Nephron progenitor cell (in vitro differentiated cells): Measurements from ENCODE around the gene LOXHD1.

Experiments used
- DNase-seq: peaks from one replicate; pipeline ENCODE4 v3.0.0; 2021
- H3K27ac Mint-ChIP-seq: 2 replicates; pipeline ENCODE4 v1.8.0; 2021; ENCODE audit warnings: mild to moderate bottlenecking, moderate library complexity, mixed read lengths
- H3K27me3 Mint-ChIP-seq: 2 replicates; pipeline ENCODE4 v1.8.0; 2021; ENCODE audit warnings: mild to moderate bottlenecking, low read depth, mixed read lengths; ENCODE audit not compliant: poor library complexity
- H3K36me3 Mint-ChIP-seq: 2 replicates; pipeline ENCODE4 v1.8.0; 2021; ENCODE audit warnings: low read depth, mixed read lengths
- H3K4me1 Mint-ChIP-seq: 2 replicates; pipeline ENCODE4 v1.8.0; 2021; ENCODE audit warnings: mixed read lengths
- H3K4me3 Mint-ChIP-seq: 2 replicates; pipeline ENCODE4 v1.8.0; 2021; ENCODE audit warnings: mild to moderate bottlenecking, moderate library complexity, mixed read lengths
- H3K9me3 Mint-ChIP-seq: 2 replicates; pipeline ENCODE4 v1.8.0; 2021; ENCODE audit warnings: mild to moderate bottlenecking, moderate library complexity, mixed read lengths
- TF ChIP-seq, protein P1 (sequence below): fragments of 200-600 bp; sonication (generic); IDR thresholded peaks from 2 replicates; pipeline ENCODE4 v1.5.0; 2021; ENCODE audit warnings: antibody characterized with exemption

Gene LOXHD1

DNA sequence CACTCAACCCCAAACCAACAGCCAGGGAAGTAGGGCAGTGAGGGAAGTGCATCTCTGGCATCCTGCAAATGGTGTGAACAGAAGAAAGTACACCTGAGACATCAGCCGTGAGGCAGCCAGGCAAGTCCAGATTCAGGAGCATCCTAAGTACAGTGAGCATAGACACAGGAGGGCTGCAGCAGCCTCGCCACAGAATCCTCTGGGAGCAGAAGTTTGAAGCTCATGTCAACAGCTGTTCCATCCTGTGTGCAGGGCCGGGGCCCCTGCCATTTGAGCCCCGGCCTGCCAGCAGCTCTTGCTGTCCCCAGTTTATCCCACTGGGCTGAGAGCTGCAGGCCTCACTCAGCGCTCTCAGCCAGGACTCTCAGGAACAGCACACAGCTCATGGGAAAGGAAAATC is 14.5 kb downstream of the LOXHD1 start:
- Mint-ChIP-seq H3K4me1 (no peaks in the 10 kb centered on the region), H3K9me3 (no peaks in the 10 kb centered on the region), H3K4me3 (no peak overlapping the region), H3K27me3 (peaks cover 25% of the 10 kb centered on the region), H3K36me3 (no peaks in the 10 kb centered on the region), H3K27ac (no peak overlapping the region)
- TF ChIP-seq, protein P1, sequence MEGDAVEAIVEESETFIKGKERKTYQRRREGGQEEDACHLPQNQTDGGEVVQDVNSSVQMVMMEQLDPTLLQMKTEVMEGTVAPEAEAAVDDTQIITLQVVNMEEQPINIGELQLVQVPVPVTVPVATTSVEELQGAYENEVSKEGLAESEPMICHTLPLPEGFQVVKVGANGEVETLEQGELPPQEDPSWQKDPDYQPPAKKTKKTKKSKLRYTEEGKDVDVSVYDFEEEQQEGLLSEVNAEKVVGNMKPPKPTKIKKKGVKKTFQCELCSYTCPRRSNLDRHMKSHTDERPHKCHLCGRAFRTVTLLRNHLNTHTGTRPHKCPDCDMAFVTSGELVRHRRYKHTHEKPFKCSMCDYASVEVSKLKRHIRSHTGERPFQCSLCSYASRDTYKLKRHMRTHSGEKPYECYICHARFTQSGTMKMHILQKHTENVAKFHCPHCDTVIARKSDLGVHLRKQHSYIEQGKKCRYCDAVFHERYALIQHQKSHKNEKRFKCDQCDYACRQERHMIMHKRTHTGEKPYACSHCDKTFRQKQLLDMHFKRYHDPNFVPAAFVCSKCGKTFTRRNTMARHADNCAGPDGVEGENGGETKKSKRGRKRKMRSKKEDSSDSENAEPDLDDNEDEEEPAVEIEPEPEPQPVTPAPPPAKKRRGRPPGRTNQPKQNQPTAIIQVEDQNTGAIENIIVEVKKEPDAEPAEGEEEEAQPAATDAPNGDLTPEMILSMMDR = no peak
- DNase-seq = no peak

DNA sequence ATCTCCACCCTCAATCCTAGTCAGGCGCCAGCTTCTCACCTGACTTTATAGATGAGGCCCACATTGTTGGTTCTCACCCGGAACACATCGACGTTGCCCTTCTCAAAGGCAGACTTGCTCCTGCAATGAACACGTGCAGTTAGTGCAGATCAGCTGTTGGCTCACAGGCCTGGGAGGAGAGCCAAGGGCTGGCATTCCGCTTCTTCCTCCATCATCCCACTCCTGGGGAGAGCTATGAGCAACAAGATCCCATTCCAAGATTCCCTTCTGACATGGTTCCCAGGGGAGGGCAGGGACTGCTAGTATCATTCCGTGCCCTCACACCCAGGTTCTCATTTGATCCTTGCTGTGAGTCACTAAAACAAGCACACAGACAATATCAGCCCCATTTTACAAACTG is 15.1 kb downstream of the LOXHD1 start:
- H3K27me3 Mint-ChIP-seq = peaks cover 25% of the 10 kb centered on the region
- no peaks in the 10 kb centered on the region for H3K9me3 Mint-ChIP-seq
- H3K27ac Mint-ChIP-seq = no peak overlapping the region
- TF ChIP-seq, protein P1 = no peak
- no peak overlapping the region for H3K4me3 Mint-ChIP-seq
- no peaks in the 10 kb centered on the region for H3K4me1 Mint-ChIP-seq
- DNase-seq = no peak
- H3K36me3 Mint-ChIP-seq = no peaks in the 10 kb centered on the region

DNA sequence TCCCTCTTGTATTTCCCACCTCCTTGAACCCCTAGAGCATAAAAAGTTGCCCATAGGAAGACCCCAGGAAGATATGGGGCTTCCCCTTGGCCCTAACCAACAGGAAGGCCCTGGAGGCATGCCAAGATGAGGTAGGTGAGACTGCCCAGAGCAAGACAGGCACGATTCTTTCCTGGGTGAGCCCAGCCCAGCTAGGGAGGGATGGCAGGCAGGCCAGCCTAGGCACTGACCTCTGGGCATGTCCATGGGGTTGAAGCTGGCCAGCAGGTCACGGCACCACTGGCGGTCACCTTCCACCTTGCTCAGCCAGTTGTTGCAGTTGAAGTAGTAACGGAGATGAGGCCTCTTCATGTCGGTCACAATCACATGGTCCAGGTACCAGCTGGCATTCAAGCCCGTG is 17.6 kb downstream of the LOXHD1 start:
- Mint-ChIP-seq H3K9me3 (no peaks in the 10 kb centered on the region), H3K27ac (no peak overlapping the region), H3K4me3 (no peak overlapping the region), H3K27me3 (peaks cover 14% of the 10 kb centered on the region), H3K4me1 (no peaks in the 10 kb centered on the region), H3K36me3 (no peaks in the 10 kb centered on the region)
- no peak for DNase-seq
- TF ChIP-seq, protein P1 = no peak

DNA sequence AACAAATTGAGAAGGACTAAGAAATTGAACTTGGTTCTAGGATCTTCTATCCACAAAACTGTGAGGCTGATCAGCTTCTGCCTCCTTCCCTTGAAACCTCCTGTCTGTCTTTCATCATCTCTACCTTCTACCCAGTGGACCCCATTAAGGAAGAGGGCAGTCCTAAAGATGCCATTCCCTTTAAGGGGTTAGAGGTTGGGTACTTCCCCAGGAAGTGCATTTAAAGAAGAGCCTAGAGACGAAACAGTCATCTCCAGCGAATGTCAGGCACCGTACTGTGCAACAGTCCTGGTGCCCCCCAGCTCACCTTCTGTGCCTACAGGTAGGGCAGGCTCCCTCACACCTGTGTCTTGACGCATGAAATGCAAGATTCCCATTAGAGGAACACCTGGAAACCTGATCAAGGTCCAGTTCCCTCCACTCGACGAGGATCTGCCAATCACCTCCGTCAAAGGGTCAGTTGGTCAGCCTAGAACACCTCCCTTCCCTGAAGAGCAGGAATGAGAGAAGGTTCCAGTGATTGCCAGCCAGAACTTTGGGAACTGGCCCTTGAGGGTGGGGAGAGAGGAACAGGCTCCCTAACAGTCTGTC is 20.9 kb downstream of the LOXHD1 start:
- peaks cover 4% of the 10 kb centered on the region for H3K9me3 Mint-ChIP-seq

DNA sequence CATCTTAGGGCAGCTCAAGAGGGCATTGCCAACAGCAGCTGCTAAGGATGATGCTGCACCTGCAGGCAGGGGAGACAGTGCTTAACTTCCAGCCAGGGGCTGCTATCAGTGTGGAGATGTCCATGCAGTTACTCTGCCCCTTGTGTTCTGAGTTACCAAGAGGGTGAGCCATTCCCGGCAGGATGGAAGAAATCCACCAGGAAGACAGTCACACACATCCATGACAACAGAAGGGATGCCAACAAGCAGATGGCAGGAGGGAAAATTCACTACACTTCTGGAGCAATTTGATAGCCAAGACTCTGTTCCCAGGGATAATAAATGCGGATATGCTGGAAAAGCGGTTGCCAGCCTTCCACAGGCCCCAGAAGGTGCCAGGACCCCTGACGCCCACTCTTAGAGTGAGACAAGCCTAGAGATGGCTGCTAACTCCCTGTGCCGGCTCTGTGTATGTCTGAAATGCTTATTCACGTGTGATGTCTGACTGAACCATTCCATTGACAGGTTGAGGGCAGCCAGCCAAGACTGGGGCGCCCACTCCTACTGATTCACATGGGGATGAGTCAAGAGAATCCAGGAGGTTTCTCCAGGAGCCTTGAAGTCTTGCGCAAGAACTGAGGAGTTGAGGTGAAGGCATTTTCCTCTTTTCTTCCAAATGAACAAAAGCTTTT is 24.5 kb downstream of the LOXHD1 start:
- peaks cover 4% of the 10 kb centered on the region for H3K9me3 Mint-ChIP-seq
- H3K27ac Mint-ChIP-seq = no peak overlapping the region
- H3K4me3 Mint-ChIP-seq = no peak overlapping the region
- no peaks in the 10 kb centered on the region for H3K4me1 Mint-ChIP-seq
- no peak for DNase-seq
- no peaks in the 10 kb centered on the region for H3K36me3 Mint-ChIP-seq
- peaks cover 20% of the 10 kb centered on the region for H3K27me3 Mint-ChIP-seq
- TF ChIP-seq, protein P1 = no peak

More for the DNA sequence above, 20.9 kb downstream of the LOXHD1 start:
- H3K27ac Mint-ChIP-seq = no peak overlapping the region
- no peaks in the 10 kb centered on the region for H3K4me1 Mint-ChIP-seq
- H3K27me3 Mint-ChIP-seq = peaks cover 9% of the 10 kb centered on the region
- DNase-seq = no peak
- TF ChIP-seq, protein P1 = no peak
- H3K4me3 Mint-ChIP-seq = no peak overlapping the region
- H3K36me3 Mint-ChIP-seq = no peaks in the 10 kb centered on the region

DNA sequence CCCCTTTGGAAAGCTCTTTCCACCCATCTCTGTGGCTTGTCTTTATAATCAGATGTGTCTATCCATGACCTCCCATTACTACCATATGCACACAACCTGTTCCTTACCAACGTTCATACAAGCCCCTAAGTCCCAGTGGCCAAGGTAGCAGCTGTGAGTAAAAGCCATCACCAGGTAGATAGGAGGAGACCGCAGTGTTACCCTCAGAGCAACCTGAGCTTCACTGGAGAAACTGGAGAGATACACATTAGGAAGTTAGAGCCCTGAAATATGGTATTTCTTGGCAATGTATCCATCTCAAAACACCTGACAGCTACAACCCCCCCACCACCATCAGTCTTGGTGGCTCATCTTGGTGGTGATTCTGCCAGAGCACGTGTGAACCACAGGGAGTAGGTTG is 26.0 kb downstream of the LOXHD1 start:
- DNase-seq = no peak
- TF ChIP-seq, protein P1 = no peak
- no peaks in the 10 kb centered on the region for H3K4me1 Mint-ChIP-seq
- peaks cover 26% of the 10 kb centered on the region for H3K27me3 Mint-ChIP-seq
- no peak overlapping the region for H3K4me3 Mint-ChIP-seq
- H3K9me3 Mint-ChIP-seq = peaks cover 4% of the 10 kb centered on the region
- no peaks in the 10 kb centered on the region for H3K36me3 Mint-ChIP-seq
- H3K27ac Mint-ChIP-seq = no peak overlapping the region
